ENCODE measurements around the gene UBE3A. TPM values are rescaled to one million over a fixed set of nuclear protein-coding genes. Genes with fewer than 3 reads are reported as not detected.

UBE3A gene
- total RNA-seq, 1 donor from 2014 or later = 57.4 TPM

GRCh38 chr15:25339431-25339830, 99.4 kb downstream of the UBE3A start:
- TF ChIP-seq CTCF (IDR thresholded peaks at IDR 0.05; ENCODE audit: insufficient read depth, low read length, severe bottlenecking) = no peak
- FAIRE-seq (no peak), DNase-seq (ENCODE audit: low read depth) (peak; percentile 4)
- H3K27me3 ChIP-seq (ENCODE audit: control insufficient read depth, insufficient read depth, low read length) = no peaks in the 10 kb centered on the region
- H3K36me3 ChIP-seq (ENCODE audit: control insufficient read depth, insufficient read depth, low read length) = peaks cover 3% of the 10 kb centered on the region
- no peak overlapping the region for H3K4me3 ChIP-seq (ENCODE audit: low read depth, low read length)

- FAIRE-seq (no peak), DNase-seq (ENCODE audit: low read depth) (no peak)
- no peaks in the 10 kb centered on the region for H3K27me3 ChIP-seq (ENCODE audit: control insufficient read depth, insufficient read depth, low read length)
- TF ChIP-seq CTCF (IDR thresholded peaks at IDR 0.05; ENCODE audit: insufficient read depth, low read length, severe bottlenecking) = no peak
- H3K36me3 ChIP-seq (ENCODE audit: control insufficient read depth, insufficient read depth, low read length) = peaks cover 3% of the 10 kb centered on the region
- H3K4me3 ChIP-seq (ENCODE audit: low read depth, low read length) = no peak overlapping the region
Measured at GRCh38 chr15:25335279-25335678, 103.5 kb downstream of the UBE3A start.

GRCh38 chr15:25333049-25333448, 105.8 kb downstream of the UBE3A start:
- FAIRE-seq (no peak), DNase-seq (ENCODE audit: low read depth) (no peak)
- H3K36me3 ChIP-seq (ENCODE audit: control insufficient read depth, insufficient read depth, low read length) = no peaks in the 10 kb centered on the region
- H3K27me3 ChIP-seq (ENCODE audit: control insufficient read depth, insufficient read depth, low read length) = no peaks in the 10 kb centered on the region
- TF ChIP-seq CTCF (IDR thresholded peaks at IDR 0.05; ENCODE audit: insufficient read depth, low read length, severe bottlenecking) = no peak
- H3K4me3 ChIP-seq (ENCODE audit: low read depth, low read length) = no peak overlapping the region

GRCh38 chr15:25332306-25332705, 106.5 kb downstream of the UBE3A start:
- Histone ChIP-seq H3K27me3 (ENCODE audit: control insufficient read depth, insufficient read depth, low read length) (no peaks in the 10 kb centered on the region), H3K4me3 (ENCODE audit: low read depth, low read length) (no peak overlapping the region), H3K36me3 (ENCODE audit: control insufficient read depth, insufficient read depth, low read length) (no peaks in the 10 kb centered on the region)
- FAIRE-seq = no peak
- DNase-seq (ENCODE audit: low read depth) = no peak
- no peak for TF ChIP-seq CTCF (IDR thresholded peaks at IDR 0.05; ENCODE audit: insufficient read depth, low read length, severe bottlenecking)

GRCh38 chr15:25331860-25332259, 107.0 kb downstream of the UBE3A start:
- H3K27me3 ChIP-seq (ENCODE audit: control insufficient read depth, insufficient read depth, low read length) = no peaks in the 10 kb centered on the region
- FAIRE-seq (no peak), DNase-seq (ENCODE audit: low read depth) (no peak)
- TF ChIP-seq CTCF (IDR thresholded peaks at IDR 0.05; ENCODE audit: insufficient read depth, low read length, severe bottlenecking) = no peak
- no peaks in the 10 kb centered on the region for H3K36me3 ChIP-seq (ENCODE audit: control insufficient read depth, insufficient read depth, low read length)
- H3K4me3 ChIP-seq (ENCODE audit: low read depth, low read length) = no peak overlapping the region

GRCh38 chr15:25331404-25331803, 107.4 kb downstream of the UBE3A start:
- no peak for DNase-seq (ENCODE audit: low read depth)
- no peaks in the 10 kb centered on the region for H3K27me3 ChIP-seq (ENCODE audit: control insufficient read depth, insufficient read depth, low read length)
- FAIRE-seq = no peak
- TF ChIP-seq CTCF (IDR thresholded peaks at IDR 0.05; ENCODE audit: insufficient read depth, low read length, severe bottlenecking) = no peak
- H3K4me3 ChIP-seq (ENCODE audit: low read depth, low read length) = no peak overlapping the region
- no peaks in the 10 kb centered on the region for H3K36me3 ChIP-seq (ENCODE audit: control insufficient read depth, insufficient read depth, low read length)
